ENCODE measurements around the gene VSIG10.
A peak's percentile ranks its signal among the peaks of the same experiment; 100 is the strongest.

VSIG10 gene

DNA sequence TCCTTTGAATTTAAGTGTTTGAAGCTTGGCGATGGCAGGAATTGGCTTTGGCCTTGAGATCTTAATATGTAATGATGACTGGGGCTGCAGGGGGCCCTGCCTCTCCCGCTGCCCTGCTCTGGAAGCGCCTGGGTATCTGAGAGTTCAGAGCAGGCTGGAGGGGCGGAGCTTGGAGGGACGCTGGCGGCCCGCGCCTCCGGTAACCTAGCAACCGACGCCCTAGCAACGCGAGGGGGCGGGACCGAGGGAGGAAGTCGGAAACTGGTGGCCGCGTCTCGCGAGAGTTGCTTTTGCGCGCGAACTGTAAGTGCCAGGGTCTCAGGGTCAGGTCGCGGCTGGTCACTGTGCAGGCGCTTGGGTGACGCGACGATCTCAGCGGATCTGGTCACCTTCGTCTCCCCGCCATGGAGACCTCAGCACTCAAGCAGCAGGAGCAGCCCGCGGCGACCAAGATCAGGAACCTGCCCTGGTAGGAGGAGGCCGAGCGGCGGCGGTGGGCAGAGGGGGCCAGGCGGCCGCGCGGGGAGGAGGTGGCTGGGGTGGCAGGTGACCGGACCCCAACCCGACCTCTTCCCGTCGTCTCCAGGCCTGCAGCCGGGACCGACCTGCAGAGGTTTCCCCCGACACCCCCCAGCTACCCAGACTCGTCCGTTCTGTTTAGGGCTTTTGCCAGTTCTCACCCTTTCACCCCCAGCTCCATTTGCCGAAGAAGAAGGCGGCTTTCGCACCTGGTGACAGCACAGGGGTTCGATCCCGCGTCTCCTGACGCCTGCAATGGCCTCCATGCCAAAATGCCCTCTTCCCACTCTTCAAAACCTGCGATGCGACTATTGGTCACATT, 87.2 kb downstream of the VSIG10 start, which contains the start of gene RFC5 (continued):
- TF ChIP-seq ZNF223 (tag by site-specific recombination; IDR thresholded peaks at IDR 0.05), result no peak
- TF ChIP-seq, protein P1, sequence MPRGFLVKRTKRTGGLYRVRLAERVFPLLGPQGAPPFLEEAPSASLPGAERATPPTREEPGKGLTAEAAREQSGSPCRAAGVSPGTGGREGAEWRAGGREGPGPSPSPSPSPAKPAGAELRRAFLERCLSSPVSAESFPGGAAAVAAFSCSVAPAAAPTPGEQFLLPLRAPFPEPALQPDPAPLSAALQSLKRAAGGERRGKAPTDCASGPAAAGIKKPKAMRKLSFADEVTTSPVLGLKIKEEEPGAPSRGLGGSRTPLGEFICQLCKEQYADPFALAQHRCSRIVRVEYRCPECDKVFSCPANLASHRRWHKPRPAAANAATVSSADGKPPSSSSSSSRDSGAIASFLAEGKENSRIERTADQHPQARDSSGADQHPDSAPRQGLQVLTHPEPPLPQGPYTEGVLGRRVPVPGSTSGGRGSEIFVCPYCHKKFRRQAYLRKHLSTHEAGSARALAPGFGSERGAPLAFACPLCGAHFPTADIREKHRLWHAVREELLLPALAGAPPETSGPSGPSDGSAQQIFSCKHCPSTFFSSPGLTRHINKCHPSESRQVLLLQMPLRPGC (tag by site-specific recombination; IDR thresholded peaks at IDR 0.05), result no peak
- no peak for TF ChIP-seq SCRT2 (tag by site-specific recombination; IDR thresholded peaks at IDR 0.05)
- no peak for TF ChIP-seq ZNF747 (tag by site-specific recombination; IDR thresholded peaks at IDR 0.05)
- no peak for TF ChIP-seq KLF7 (tag by site-specific recombination; IDR thresholded peaks at IDR 0.05; ENCODE audit: borderline replicate concordance)
- no peak for TF ChIP-seq ZNF624 (tag by site-specific recombination; IDR thresholded peaks at IDR 0.05)
- TF ChIP-seq ZNF544 (tag by site-specific recombination; IDR thresholded peaks at IDR 0.05), result no peak
- TF ChIP-seq ZBTB21 (tag by site-specific recombination; IDR thresholded peaks at IDR 0.05), result peak; percentile 39; the same call in 1 of the 2 replicates
- TF ChIP-seq ZBTB8A (tag by site-specific recombination; IDR thresholded peaks at IDR 0.05), result peak; percentile 47; the same call in 1 of the 2 replicates
- no peak for TF ChIP-seq ZNF10 (tag by site-specific recombination; IDR thresholded peaks at IDR 0.05)
- no peak for TF ChIP-seq ZNF654 (tag by site-specific recombination; IDR thresholded peaks at IDR 0.05; ENCODE audit: low read depth)
- TF ChIP-seq ZNF157 (tag by site-specific recombination; IDR thresholded peaks at IDR 0.05), result no peak
- no peak for TF ChIP-seq ZNF626 (tag by site-specific recombination; IDR thresholded peaks at IDR 0.05)
- TF ChIP-seq, protein P2, sequence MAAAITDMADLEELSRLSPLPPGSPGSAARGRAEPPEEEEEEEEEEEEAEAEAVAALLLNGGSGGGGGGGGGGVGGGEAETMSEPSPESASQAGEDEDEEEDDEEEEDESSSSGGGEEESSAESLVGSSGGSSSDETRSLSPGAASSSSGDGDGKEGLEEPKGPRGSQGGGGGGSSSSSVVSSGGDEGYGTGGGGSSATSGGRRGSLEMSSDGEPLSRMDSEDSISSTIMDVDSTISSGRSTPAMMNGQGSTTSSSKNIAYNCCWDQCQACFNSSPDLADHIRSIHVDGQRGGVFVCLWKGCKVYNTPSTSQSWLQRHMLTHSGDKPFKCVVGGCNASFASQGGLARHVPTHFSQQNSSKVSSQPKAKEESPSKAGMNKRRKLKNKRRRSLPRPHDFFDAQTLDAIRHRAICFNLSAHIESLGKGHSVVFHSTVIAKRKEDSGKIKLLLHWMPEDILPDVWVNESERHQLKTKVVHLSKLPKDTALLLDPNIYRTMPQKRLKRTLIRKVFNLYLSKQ (tag by site-specific recombination; IDR thresholded peaks at IDR 0.05; ENCODE audit: borderline replicate concordance), result no peak
- TF ChIP-seq ZNF138 (tag by site-specific recombination; IDR thresholded peaks at IDR 0.05; ENCODE audit: borderline replicate concordance), result no peak
- TF ChIP-seq ZNF629 (tag by site-specific recombination; IDR thresholded peaks at IDR 0.05), result peak; percentile 73
- TF ChIP-seq, protein P3, sequence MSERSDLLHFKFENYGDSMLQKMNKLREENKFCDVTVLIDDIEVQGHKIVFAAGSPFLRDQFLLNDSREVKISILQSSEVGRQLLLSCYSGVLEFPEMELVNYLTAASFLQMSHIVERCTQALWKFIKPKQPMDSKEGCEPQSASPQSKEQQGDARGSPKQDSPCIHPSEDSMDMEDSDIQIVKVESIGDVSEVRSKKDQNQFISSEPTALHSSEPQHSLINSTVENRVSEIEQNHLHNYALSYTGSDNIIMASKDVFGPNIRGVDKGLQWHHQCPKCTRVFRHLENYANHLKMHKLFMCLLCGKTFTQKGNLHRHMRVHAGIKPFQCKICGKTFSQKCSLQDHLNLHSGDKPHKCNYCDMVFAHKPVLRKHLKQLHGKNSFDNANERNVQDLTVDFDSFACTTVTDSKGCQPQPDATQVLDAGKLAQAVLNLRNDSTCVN (tag by site-specific recombination; optimal IDR thresholded peaks at IDR 0.05), result peak; percentile 90
- TF ChIP-seq SETDB1 (IDR thresholded peaks at IDR 0.05; ENCODE audit: insufficient read length, low read length), result no peak
- TF ChIP-seq, protein P4, sequence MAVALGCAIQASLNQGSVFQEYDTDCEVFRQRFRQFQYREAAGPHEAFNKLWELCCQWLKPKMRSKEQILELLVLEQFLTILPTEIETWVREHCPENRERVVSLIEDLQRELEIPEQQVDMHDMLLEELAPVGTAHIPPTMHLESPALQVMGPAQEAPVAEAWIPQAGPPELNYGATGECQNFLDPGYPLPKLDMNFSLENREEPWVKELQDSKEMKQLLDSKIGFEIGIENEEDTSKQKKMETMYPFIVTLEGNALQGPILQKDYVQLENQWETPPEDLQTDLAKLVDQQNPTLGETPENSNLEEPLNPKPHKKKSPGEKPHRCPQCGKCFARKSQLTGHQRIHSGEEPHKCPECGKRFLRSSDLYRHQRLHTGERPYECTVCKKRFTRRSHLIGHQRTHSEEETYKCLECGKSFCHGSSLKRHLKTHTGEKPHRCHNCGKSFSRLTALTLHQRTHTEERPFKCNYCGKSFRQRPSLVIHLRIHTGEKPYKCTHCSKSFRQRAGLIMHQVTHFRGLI (tag by site-specific recombination; IDR thresholded peaks at IDR 0.05), result no peak
- TF ChIP-seq, protein P5, sequence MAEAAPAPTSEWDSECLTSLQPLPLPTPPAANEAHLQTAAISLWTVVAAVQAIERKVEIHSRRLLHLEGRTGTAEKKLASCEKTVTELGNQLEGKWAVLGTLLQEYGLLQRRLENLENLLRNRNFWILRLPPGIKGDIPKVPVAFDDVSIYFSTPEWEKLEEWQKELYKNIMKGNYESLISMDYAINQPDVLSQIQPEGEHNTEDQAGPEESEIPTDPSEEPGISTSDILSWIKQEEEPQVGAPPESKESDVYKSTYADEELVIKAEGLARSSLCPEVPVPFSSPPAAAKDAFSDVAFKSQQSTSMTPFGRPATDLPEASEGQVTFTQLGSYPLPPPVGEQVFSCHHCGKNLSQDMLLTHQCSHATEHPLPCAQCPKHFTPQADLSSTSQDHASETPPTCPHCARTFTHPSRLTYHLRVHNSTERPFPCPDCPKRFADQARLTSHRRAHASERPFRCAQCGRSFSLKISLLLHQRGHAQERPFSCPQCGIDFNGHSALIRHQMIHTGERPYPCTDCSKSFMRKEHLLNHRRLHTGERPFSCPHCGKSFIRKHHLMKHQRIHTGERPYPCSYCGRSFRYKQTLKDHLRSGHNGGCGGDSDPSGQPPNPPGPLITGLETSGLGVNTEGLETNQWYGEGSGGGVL (tag by site-specific recombination; IDR thresholded peaks at IDR 0.05), result no peak
- no peak for TF ChIP-seq PRDM1 (tag by site-specific recombination; IDR thresholded peaks at IDR 0.05)
- TF ChIP-seq KLF1 (tag by site-specific recombination; IDR thresholded peaks at IDR 0.05), result no peak
- TF ChIP-seq YY1 (tag by site-specific recombination; IDR thresholded peaks at IDR 0.05), result peak; percentile 31; the same call in 1 of the 2 replicates
- 0 out of 2 replicates have a peak, but pooled peaks have one; percentile 73 for TF ChIP-seq ZNF324 (tag by site-specific recombination; IDR thresholded peaks at IDR 0.05)
- no peak for TF ChIP-seq TCF7L2 (IDR thresholded peaks at IDR 0.05; ENCODE audit: borderline replicate concordance, low read depth, low read length)
- TF ChIP-seq ZFP69B (tag by site-specific recombination; IDR thresholded peaks at IDR 0.05), result no peak
- TF ChIP-seq, protein P6, sequence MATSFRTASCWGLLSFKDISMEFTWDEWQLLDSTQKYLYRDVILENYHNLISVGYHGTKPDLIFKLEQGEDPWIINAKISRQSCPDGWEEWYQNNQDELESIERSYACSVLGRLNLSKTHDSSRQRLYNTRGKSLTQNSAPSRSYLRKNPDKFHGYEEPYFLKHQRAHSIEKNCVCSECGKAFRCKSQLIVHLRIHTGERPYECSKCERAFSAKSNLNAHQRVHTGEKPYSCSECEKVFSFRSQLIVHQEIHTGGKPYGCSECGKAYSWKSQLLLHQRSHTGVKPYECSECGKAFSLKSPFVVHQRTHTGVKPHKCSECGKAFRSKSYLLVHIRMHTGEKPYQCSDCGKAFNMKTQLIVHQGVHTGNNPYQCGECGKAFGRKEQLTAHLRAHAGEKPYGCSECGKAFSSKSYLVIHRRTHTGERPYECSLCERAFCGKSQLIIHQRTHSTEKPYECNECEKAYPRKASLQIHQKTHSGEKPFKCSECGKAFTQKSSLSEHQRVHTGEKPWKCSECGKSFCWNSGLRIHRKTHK (tag by site-specific recombination; IDR thresholded peaks at IDR 0.05), result no peak
- TF ChIP-seq, protein P7, sequence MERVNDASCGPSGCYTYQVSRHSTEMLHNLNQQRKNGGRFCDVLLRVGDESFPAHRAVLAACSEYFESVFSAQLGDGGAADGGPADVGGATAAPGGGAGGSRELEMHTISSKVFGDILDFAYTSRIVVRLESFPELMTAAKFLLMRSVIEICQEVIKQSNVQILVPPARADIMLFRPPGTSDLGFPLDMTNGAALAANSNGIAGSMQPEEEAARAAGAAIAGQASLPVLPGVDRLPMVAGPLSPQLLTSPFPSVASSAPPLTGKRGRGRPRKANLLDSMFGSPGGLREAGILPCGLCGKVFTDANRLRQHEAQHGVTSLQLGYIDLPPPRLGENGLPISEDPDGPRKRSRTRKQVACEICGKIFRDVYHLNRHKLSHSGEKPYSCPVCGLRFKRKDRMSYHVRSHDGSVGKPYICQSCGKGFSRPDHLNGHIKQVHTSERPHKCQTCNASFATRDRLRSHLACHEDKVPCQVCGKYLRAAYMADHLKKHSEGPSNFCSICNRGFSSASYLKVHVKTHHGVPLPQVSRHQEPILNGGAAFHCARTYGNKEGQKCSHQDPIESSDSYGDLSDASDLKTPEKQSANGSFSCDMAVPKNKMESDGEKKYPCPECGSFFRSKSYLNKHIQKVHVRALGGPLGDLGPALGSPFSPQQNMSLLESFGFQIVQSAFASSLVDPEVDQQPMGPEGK (tag by site-specific recombination; IDR thresholded peaks at IDR 0.05), result peak; percentile 65
- peak; percentile 57 for TF ChIP-seq ZFHX2 (tag by site-specific recombination; conservative IDR thresholded peaks at IDR 0.05)
